Astrocyte (in vitro differentiated cells and primary cell): ENCODE results near the gene CHRNA4. TPM values are rescaled to one million over a fixed set of nuclear protein-coding genes. Genes with fewer than 3 reads are reported as not detected.

Experiments
- DNase-seq: peaks from one replicate; pipeline ENCODE4 v3.0.0-alpha.2; 2010; ENCODE audit warnings: low read depth
- FAIRE-seq: peaks from 2 replicates; lab custom pipeline; 2011; peaks lifted over from hg19 to GRCh38; lab: Jason Lieb, UNC
- H2AFZ ChIP-seq: 2 replicates; pipeline ENCODE4 v1.6.0; 2012; ENCODE audit warnings: low read depth, low read length, inconsistent platforms
- H3K27ac ChIP-seq: 2 replicates; pipeline ENCODE4 v1.5.1; 2011; ENCODE audit warnings: low read depth, low read length, inconsistent platforms
- H3K27me3 ChIP-seq: 2 replicates; pipeline ENCODE4 v1.6.0; 2011; ENCODE audit warnings: low read length, inconsistent platforms; ENCODE audit not compliant: insufficient read depth
- H3K36me3 ChIP-seq: 2 replicates; pipeline ENCODE4 v1.5.1; 2011; ENCODE audit warnings: low read length, inconsistent platforms; ENCODE audit not compliant: insufficient read depth
- H3K4me1 ChIP-seq: 2 replicates; pipeline ENCODE4 v1.5.1; 2011; ENCODE audit warnings: low read length, inconsistent platforms; ENCODE audit not compliant: insufficient read depth
- H3K4me2 ChIP-seq: 2 replicates; pipeline ENCODE4 v1.6.0; 2012; ENCODE audit warnings: low read length, inconsistent platforms
- H3K4me3 ChIP-seq: 2 replicates; pipeline ENCODE4 v1.5.1; 2011; ENCODE audit warnings: low read depth, mild to moderate bottlenecking, low read length, inconsistent platforms; ENCODE audit not compliant: insufficient read depth
- H3K79me2 ChIP-seq: 2 replicates; pipeline ENCODE4 v1.6.0; 2012; ENCODE audit warnings: mild to moderate bottlenecking, low read length, inconsistent platforms; ENCODE audit not compliant: insufficient read depth
- H3K9ac ChIP-seq: 2 replicates; pipeline ENCODE4 v1.6.0; 2012; ENCODE audit warnings: mild to moderate bottlenecking, low read length, inconsistent platforms
- H3K9me3 ChIP-seq: 2 replicates; pipeline ENCODE4 v1.5.1; 2012; ENCODE audit warnings: low read depth, mild to moderate bottlenecking, low read length, inconsistent platforms; ENCODE audit not compliant: insufficient read depth
- H4K20me1 ChIP-seq: 2 replicates; pipeline ENCODE4 v1.6.0; 2012; ENCODE audit warnings: low read length, inconsistent platforms; ENCODE audit not compliant: insufficient read depth
- H3K27ac Mint-ChIP-seq: one replicate; pipeline ENCODE4 v1.8.0; 2021; ENCODE audit warnings: mild to moderate bottlenecking, mixed read lengths; ENCODE audit not compliant: unreplicated experiment
- H3K27me3 Mint-ChIP-seq: one replicate; pipeline ENCODE4 v1.8.0; 2021; ENCODE audit warnings: low read depth, mixed read lengths; ENCODE audit not compliant: unreplicated experiment
- H3K36me3 Mint-ChIP-seq: one replicate; pipeline ENCODE4 v1.8.0; 2021; ENCODE audit warnings: low read depth, mixed read lengths; ENCODE audit not compliant: unreplicated experiment
- H3K4me1 Mint-ChIP-seq: one replicate; pipeline ENCODE4 v1.8.0; 2021; ENCODE audit warnings: low read depth, mixed read lengths; ENCODE audit not compliant: unreplicated experiment
- H3K4me3 Mint-ChIP-seq: one replicate; pipeline ENCODE4 v1.8.0; 2021; ENCODE audit warnings: mild to moderate bottlenecking, moderate library complexity, mixed read lengths; ENCODE audit not compliant: unreplicated experiment
- H3K9me3 Mint-ChIP-seq: one replicate; pipeline ENCODE4 v1.8.0; 2021; ENCODE audit warnings: mild to moderate bottlenecking, mixed read lengths; ENCODE audit not compliant: unreplicated experiment
- EZH2 ChIP-seq: IDR thresholded peaks from 2 replicates; pipeline ENCODE4 v1.6.1; 2012; ENCODE audit warnings: mild to moderate bottlenecking, low read length, inconsistent platforms; ENCODE audit not compliant: insufficient read depth
- total RNA-seq: library from RNA; stranded (reverse); gene quantifications from 2 replicates; pipeline ENCODE4 v1.2.1, GENCODE V29; 2021
- TF ChIP-seq, protein P1 (sequence below): IDR thresholded peaks from 2 replicates; pipeline ENCODE4 v1.5.1; 2011; ENCODE audit warnings: low read depth, mild to moderate bottlenecking, inconsistent platforms, low read length, moderate library complexity; ENCODE audit not compliant: insufficient read depth

The CHRNA4 gene
- total RNA-seq, 1 donor from 2014 or later: 1.8 TPM

DNA sequence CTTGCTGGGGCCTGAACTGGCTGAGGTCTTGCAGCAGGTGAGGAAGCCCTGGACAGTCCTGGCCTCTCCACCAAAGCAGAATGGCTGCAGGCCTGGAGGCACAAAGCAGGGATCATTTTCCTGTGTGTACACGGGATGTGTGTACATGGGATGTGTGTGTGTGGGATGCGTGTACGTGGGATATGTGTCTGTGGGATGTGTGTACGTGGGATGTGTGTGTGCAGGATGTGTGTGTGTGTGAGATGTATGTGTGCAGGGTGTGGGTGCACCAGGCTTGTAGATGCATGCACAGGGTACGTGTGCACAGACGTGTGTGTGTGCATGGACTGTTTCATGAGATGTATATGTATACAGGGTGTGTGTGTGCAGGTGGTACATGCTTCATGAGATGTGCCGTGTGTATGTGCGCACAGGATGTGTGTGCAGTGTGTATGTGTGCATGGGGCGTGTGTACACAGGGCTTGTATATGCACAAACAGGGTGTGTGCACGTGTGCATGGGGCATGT is 7.9 kb upstream of the CHRNA4 start:
- FAIRE-seq (no peak), DNase-seq (no peak)
- Histone ChIP-seq H4K20me1 (no peaks in the 10 kb centered on the region), H3K27me3 (peaks cover 2% of the 10 kb centered on the region), H3K9ac (no peak overlapping the region), H3K79me2 (no peaks in the 10 kb centered on the region), H3K4me2 (no peak overlapping the region), H3K4me1 (no peaks in the 10 kb centered on the region), H3K4me3 (no peak overlapping the region), H2AFZ (no peak overlapping the region), H3K9me3 (no peaks in the 10 kb centered on the region), H3K27ac (no peak overlapping the region), H3K36me3 (no peaks in the 10 kb centered on the region)
- no peaks in the 10 kb centered on the region for H3K4me1 Mint-ChIP-seq
- H3K4me3 Mint-ChIP-seq: no peak overlapping the region
- no peaks in the 10 kb centered on the region for H3K36me3 Mint-ChIP-seq
- TF ChIP-seq, protein P1, sequence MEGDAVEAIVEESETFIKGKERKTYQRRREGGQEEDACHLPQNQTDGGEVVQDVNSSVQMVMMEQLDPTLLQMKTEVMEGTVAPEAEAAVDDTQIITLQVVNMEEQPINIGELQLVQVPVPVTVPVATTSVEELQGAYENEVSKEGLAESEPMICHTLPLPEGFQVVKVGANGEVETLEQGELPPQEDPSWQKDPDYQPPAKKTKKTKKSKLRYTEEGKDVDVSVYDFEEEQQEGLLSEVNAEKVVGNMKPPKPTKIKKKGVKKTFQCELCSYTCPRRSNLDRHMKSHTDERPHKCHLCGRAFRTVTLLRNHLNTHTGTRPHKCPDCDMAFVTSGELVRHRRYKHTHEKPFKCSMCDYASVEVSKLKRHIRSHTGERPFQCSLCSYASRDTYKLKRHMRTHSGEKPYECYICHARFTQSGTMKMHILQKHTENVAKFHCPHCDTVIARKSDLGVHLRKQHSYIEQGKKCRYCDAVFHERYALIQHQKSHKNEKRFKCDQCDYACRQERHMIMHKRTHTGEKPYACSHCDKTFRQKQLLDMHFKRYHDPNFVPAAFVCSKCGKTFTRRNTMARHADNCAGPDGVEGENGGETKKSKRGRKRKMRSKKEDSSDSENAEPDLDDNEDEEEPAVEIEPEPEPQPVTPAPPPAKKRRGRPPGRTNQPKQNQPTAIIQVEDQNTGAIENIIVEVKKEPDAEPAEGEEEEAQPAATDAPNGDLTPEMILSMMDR: no peak
- no peak for TF ChIP-seq EZH2
- peaks cover 46% of the 10 kb centered on the region for H3K27me3 Mint-ChIP-seq
- no peaks in the 10 kb centered on the region for H3K9me3 Mint-ChIP-seq
- H3K27ac Mint-ChIP-seq: no peak overlapping the region

DNA sequence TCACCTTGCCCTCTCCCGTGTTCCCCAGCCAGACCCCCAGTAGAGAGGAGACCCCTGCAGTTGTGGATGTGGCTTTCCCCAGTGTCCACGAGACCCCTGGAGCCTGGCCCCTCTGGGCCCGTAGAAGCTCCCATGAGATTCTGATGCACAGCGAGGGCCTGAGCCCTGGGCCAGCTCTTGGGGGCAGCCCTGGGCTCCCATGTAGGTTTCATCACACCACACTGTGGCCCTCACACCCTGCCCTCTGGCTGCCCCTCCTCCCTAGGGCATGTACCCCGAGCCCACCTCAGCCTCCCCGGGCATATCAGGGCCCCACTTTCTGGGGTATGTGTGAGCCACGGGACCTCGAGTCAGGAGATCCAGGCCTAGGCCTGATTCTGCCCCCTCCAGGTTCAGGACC is 7.0 kb upstream of the CHRNA4 start:
- Mint-ChIP-seq H3K27me3 (peaks cover 44% of the 10 kb centered on the region), H3K4me1 (no peaks in the 10 kb centered on the region), H3K9me3 (no peaks in the 10 kb centered on the region), H3K27ac (no peak overlapping the region), H3K4me3 (no peak overlapping the region), H3K36me3 (no peaks in the 10 kb centered on the region)
- no peaks in the 10 kb centered on the region for H3K79me2 ChIP-seq
- H4K20me1 ChIP-seq: no peaks in the 10 kb centered on the region
- no peak overlapping the region for H3K9ac ChIP-seq
- TF ChIP-seq, protein P1: no peak
- no peak for TF ChIP-seq EZH2
- DNase-seq (no peak), FAIRE-seq (no peak)
- no peak overlapping the region for H3K4me3 ChIP-seq
- no peaks in the 10 kb centered on the region for H3K9me3 ChIP-seq
- peaks cover 2% of the 10 kb centered on the region for H3K27me3 ChIP-seq
- no peak overlapping the region for H3K27ac ChIP-seq
- no peaks in the 10 kb centered on the region for H3K36me3 ChIP-seq
- no peak overlapping the region for H3K4me2 ChIP-seq
- no peaks in the 10 kb centered on the region for H3K4me1 ChIP-seq
- H2AFZ ChIP-seq: no peak overlapping the region

DNA sequence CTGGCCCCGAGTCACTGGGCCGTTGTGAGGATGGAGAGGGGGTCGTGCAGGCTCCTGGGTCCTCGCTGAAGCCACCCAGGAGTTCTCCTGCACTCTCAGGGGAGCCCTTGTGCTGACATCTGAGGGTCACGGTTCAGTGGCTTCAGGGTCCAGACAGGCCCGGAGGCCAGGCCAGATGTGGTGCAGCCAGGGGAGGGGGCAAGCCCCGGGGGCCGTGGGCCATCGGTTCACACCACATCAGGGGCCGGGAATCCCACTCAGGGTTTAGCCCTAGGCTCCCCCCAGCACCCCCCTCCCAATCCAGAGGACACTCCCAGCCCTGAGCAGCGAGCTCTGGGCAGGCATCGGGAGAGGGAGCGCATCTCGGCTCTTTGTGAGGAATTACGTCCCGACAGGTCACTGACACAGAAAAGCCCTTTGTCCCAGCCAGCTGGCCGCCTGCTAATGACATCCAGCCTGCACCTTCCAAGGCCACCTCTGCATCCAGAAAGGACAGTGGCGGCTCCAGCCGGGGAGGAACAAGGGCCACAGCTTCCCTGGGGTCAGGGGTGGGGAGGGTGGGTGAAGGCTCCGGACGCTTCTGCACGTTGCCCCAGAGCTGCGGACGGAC is 6.4 kb upstream of the CHRNA4 start:
- Histone ChIP-seq H3K9me3 (no peaks in the 10 kb centered on the region), H2AFZ (no peak overlapping the region), H3K9ac (no peak overlapping the region), H3K27me3 (peaks cover 2% of the 10 kb centered on the region), H3K79me2 (no peaks in the 10 kb centered on the region), H3K36me3 (no peaks in the 10 kb centered on the region), H3K4me1 (no peaks in the 10 kb centered on the region), H3K27ac (no peak overlapping the region), H4K20me1 (no peaks in the 10 kb centered on the region), H3K4me3 (no peak overlapping the region), H3K4me2 (no peak overlapping the region)
- Mint-ChIP-seq H3K4me1 (no peaks in the 10 kb centered on the region), H3K27ac (no peak overlapping the region), H3K36me3 (no peaks in the 10 kb centered on the region), H3K27me3 (peaks cover 47% of the 10 kb centered on the region), H3K4me3 (no peak overlapping the region), H3K9me3 (no peaks in the 10 kb centered on the region)
- TF ChIP-seq, protein P1: no peak
- TF ChIP-seq EZH2: no peak
- FAIRE-seq (no peak), DNase-seq (no peak)
